Coronary artery (tissue), 2 donors: ENCODE data around the gene AP3B1.

ENCODE experiments used
- DNase-seq: peaks from one replicate; pipeline ENCODE4 v3.0.0-alpha.2; 2017; ENCODE audit warnings: low spot score
- H3K27ac ChIP-seq, 2 donors: fragments of 200-600 bp; sonication (generic); one replicate each; pipeline ENCODE4 v1.5.1; 2016 to 2019
- H3K4me3 ChIP-seq: fragments of 200-600 bp; sonication (generic); 2 replicates; pipeline ENCODE4 v1.5.1; 2016; ENCODE audit warnings: mild to moderate bottlenecking, moderate library complexity
- CTCF ChIP-seq: fragments of 200-600 bp; sonication (generic); IDR thresholded peaks from one replicate; pipeline ENCODE4 v1.5.1; 2019; ENCODE audit warnings: antibody characterized with exemption

AP3B1 gene

GRCh38 chr5:77971776-77972468 is 322.6 kb downstream of the AP3B1 start:
- Histone ChIP-seq H3K27ac (no peak overlapping the region), H3K4me3 (peak overlapping the region; percentile 67)
- TF ChIP-seq CTCF: no peak
- DNase-seq: no peak

- no peak overlapping the region for H3K4me3 ChIP-seq
- H3K27ac ChIP-seq: no peak overlapping the region
- DNase-seq: no peak
- TF ChIP-seq CTCF: no peak
These were observed 323.6 kb downstream of the AP3B1 start for GRCh38 chr5:77970891-77971290.

GRCh38 chr5:77963795-77964194 is 330.7 kb downstream of the AP3B1 start:
- no peak overlapping the region for H3K4me3 ChIP-seq
- no peak overlapping the region for H3K27ac ChIP-seq
- no peak for DNase-seq
- no peak for TF ChIP-seq CTCF

- DNase-seq: no peak
- Histone ChIP-seq H3K4me3 (no peak overlapping the region), H3K27ac (no peak overlapping the region)
- TF ChIP-seq CTCF: no peak
These were observed 333.6 kb downstream of the AP3B1 start for GRCh38 chr5:77960863-77961396.

GRCh38 chr5:77960305-77960704 is 334.2 kb downstream of the AP3B1 start:
- TF ChIP-seq CTCF: no peak
- Histone ChIP-seq H3K27ac (no peak overlapping the region), H3K4me3 (no peak overlapping the region)
- DNase-seq: no peak

GRCh38 chr5:77958642-77959330 is 335.7 kb downstream of the AP3B1 start:
- Histone ChIP-seq H3K4me3 (no peak overlapping the region), H3K27ac (no peak overlapping the region)
- no peak for TF ChIP-seq CTCF
- DNase-seq: no peak
